ENCODE data around the gene PVALEF.

Gene PVALEF

GRCh38 chr17:81129289-81129688 is 36.0 kb upstream of the PVALEF start:
- no peak for DNase-seq

- DNase-seq, result no peak
These were observed 35.5 kb upstream of the PVALEF start for GRCh38 chr17:81129711-81130367.

- no peak for DNase-seq
These were observed 34.6 kb upstream of the PVALEF start for GRCh38 chr17:81130385-81131361.

- no peak for DNase-seq
These were observed 33.7 kb upstream of the PVALEF start for GRCh38 chr17:81131486-81132196.

- no peak for DNase-seq
These were observed 33.1 kb upstream of the PVALEF start for GRCh38 chr17:81132197-81132540.

- DNase-seq, result no peak
These were observed 32.3 kb upstream of the PVALEF start for GRCh38 chr17:81132770-81133723.

GRCh38 chr17:81134064-81134781 is 31.1 kb upstream of the PVALEF start:
- no peak for DNase-seq

- DNase-seq, result no peak
These were observed 29.6 kb upstream of the PVALEF start for GRCh38 chr17:81135505-81136278.

GRCh38 chr17:81136366-81136765 is 28.9 kb upstream of the PVALEF start:
- no peak for DNase-seq

- no peak for DNase-seq
These were observed 28.1 kb upstream of the PVALEF start for GRCh38 chr17:81137248-81137647.

GRCh38 chr17:81138083-81138482 is 27.2 kb upstream of the PVALEF start:
- no peak for DNase-seq

- no peak for DNase-seq
These were observed 26.8 kb upstream of the PVALEF start for GRCh38 chr17:81138500-81138899.

GRCh38 chr17:81139428-81139827 is 25.9 kb upstream of the PVALEF start:
- no peak for DNase-seq

- DNase-seq, result no peak
These were observed 25.3 kb upstream of the PVALEF start for GRCh38 chr17:81140018-81140417.

GRCh38 chr17:81140695-81141094 is 24.6 kb upstream of the PVALEF start:
- no peak for DNase-seq

- DNase-seq, result peak; percentile 59
These were observed 22.8 kb upstream of the PVALEF start for GRCh38 chr17:81142301-81143199.

- DNase-seq, result no peak
These were observed 22.1 kb upstream of the PVALEF start for GRCh38 chr17:81143200-81143527.

GRCh38 chr17:81143717-81144422 is 21.4 kb upstream of the PVALEF start:
- no peak for DNase-seq

GRCh38 chr17:81144423-81144781 is 20.9 kb upstream of the PVALEF start:
- DNase-seq, result no peak
